OCI-LY7 (cell line): Measurements from ENCODE around the gene KCNQ1.

Source experiments
- CTCF ChIP-seq: fragments of 200-600 bp; sonication (generic); conservative IDR thresholded peaks from 2 replicates; pipeline ENCODE4 v1.5.1; 2014; ENCODE audit warnings: mild to moderate bottlenecking, antibody characterized with exemption, low read length, moderate library complexity, mixed read lengths
- EZH2phosphoT487 ChIP-seq: fragments of 200-600 bp; sonication (generic); IDR thresholded peaks from 2 replicates; pipeline ENCODE4 v1.6.1; 2018; ENCODE audit warnings: low read depth, borderline replicate concordance, mild to moderate bottlenecking, mixed run types, antibody characterized with exemption, low read length, moderate library complexity, mixed read lengths

DNA sequence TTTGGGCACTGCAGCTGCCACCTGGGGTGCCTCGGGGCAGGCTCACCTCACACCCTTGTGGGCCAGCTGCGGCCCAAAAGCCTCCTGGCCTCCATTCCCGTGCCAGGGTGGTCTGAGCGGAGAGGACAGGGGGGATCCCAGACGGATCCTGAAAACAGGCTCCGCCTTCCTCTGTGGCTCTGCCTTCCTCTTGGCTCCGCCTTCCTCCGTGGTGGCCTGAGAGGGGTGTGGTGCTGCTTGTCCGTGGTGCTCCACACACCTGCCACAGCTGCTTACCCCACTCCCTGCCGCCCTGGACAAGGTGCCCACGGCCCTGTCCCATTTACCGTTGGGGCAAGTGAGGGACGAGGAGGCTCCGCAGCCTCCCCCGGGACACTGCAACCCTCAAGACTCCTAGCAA is 278.1 kb downstream of the KCNQ1 start:
- TF ChIP-seq CTCF (no peak), EZH2phosphoT487 (no peak)
